Measurements from ENCODE around the gene ETFB. TPM values are rescaled to one million over a fixed set of nuclear protein-coding genes. Genes with fewer than 3 reads are reported as not detected.

The ETFB gene
- total RNA-seq, 1 experiment from 2014 or later, result 134 TPM

DNA sequence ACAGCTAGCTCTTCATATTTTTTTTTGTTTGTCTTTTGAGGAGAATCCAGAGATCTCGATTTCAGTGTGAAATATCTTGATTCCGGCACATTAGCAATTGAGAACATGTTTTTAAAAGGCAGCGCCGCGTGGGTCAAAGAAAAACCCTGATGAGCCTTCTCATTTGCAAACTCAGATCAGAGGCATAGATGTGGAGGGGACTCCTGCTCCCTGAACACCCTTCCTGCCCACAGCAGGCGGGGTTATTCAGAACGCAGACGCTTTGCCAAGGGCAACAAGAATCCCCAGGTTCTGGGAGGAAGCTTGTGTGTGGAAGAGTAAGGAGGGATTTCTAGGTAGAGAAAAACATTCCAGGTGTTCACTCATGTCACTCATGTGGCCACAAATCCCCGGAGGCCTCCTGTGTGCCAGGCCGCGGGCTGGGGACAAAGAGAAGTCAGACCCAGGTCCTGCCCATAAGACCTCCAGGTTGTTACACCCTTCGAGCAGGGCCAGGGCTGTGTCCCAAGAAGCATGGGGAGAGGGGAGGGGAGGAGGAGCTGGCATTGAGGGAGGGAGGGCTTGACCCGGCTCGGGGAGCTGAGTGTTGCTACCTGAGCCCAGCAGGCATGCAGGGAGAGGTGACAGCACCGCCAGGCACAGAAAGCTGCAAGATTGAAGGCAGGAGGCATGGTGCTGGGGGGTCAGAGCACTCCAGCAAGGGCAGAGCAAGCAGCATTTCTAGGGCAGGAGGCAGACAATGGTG lies 70.6 kb downstream of the ETFB start:
- no peak for DNase-seq (ENCODE audit: low read depth)

Other genes with a start within 250 kb of the ETFB start
- gene SIGLEC9, start 241.5 kb downstream of the ETFB start, total RNA-seq (2014; rRNA removed; shearing (Covaris generic)), result 0.27 TPM in 1 of 2 replicates, not detected in the other
- not detected in 2 replicates for gene SIGLEC7, start 224.1 kb downstream of the ETFB start, total RNA-seq (2014; rRNA removed; shearing (Covaris generic))
- gene CD33, start 141.3 kb downstream of the ETFB start, total RNA-seq (2014; rRNA removed; shearing (Covaris generic)), result 3.8 and 4.6 TPM in 2 replicates
- gene SIGLECL1, start 115.3 kb downstream of the ETFB start, total RNA-seq (2014; rRNA removed; shearing (Covaris generic)), result not detected in 2 replicates
- not detected in 2 replicates for gene IGLON5, start 54.7 kb downstream of the ETFB start, total RNA-seq (2014; rRNA removed; shearing (Covaris generic))
- 0.57 and 0.86 TPM in 2 replicates for gene VSIG10L, start 24.2 kb downstream of the ETFB start, total RNA-seq (2014; rRNA removed; shearing (Covaris generic))
- gene CLDND2, start 2.6 kb upstream of the ETFB start, total RNA-seq (2014; rRNA removed; shearing (Covaris generic)), result not detected in 2 replicates
- gene NKG7, start 6.3 kb upstream of the ETFB start, total RNA-seq (2014; rRNA removed; shearing (Covaris generic)), result not detected in 2 replicates
- not detected in 2 replicates for gene LIM2, start 21.6 kb upstream of the ETFB start, total RNA-seq (2014; rRNA removed; shearing (Covaris generic))
- gene C19orf84, start 24.2 kb upstream of the ETFB start, total RNA-seq (2014; rRNA removed; shearing (Covaris generic)), result not detected in 2 replicates
- not detected in 2 replicates for gene SIGLEC10, start 51.3 kb upstream of the ETFB start, total RNA-seq (2014; rRNA removed; shearing (Covaris generic))
- not detected in 2 replicates for gene SIGLEC8, start 92.1 kb upstream of the ETFB start, total RNA-seq (2014; rRNA removed; shearing (Covaris generic))
- not detected in 2 replicates for gene CEACAM18, start 112.2 kb upstream of the ETFB start, total RNA-seq (2014; rRNA removed; shearing (Covaris generic))
- gene SIGLEC12, start 135.4 kb upstream of the ETFB start, total RNA-seq (2014; rRNA removed; shearing (Covaris generic)), result not detected in 2 replicates
- not detected in 2 replicates for gene SIGLEC6, start 165.3 kb upstream of the ETFB start, total RNA-seq (2014; rRNA removed; shearing (Covaris generic))
- gene ZNF175, start 204.9 kb upstream of the ETFB start, total RNA-seq (2014; rRNA removed; shearing (Covaris generic)), result 4.5 and 7.1 TPM in 2 replicates

Measured in M059J (cell line).